H9 (cell line): ENCODE results near the gene BACH2. TPM values are rescaled to one million over a fixed set of nuclear protein-coding genes. Genes with fewer than 3 reads are reported as not detected.

Experiments
- DNase-seq: peaks from one replicate; pipeline ENCODE4 v3.0.0-alpha.2; 2017
- H2AFZ ChIP-seq: one replicate; pipeline ENCODE4 v1.6.1; 2013; ENCODE audit warnings: mild to moderate bottlenecking, low read length, control low read depth, moderate library complexity
- H2AK5ac ChIP-seq: 2 replicates; pipeline ENCODE4 v1.6.1; 2013; ENCODE audit warnings: low read length, control low read depth, mixed read lengths; ENCODE audit not compliant: insufficient read length
- H2BK120ac ChIP-seq: one replicate; pipeline ENCODE4 v1.6.1; 2013; ENCODE audit warnings: low read depth, mild to moderate bottlenecking, low read length, control low read depth, inconsistent platforms; ENCODE audit not compliant: poor library complexity, severe bottlenecking
- H2BK12ac ChIP-seq: 2 replicates; pipeline ENCODE4 v1.6.1; 2013; ENCODE audit warnings: low read length, control low read depth, mixed read lengths, low read depth; ENCODE audit not compliant: insufficient read length
- H2BK15ac ChIP-seq: 2 replicates; pipeline ENCODE4 v1.6.1; 2013; ENCODE audit warnings: low read depth, low read length, control low read depth
- H2BK20ac ChIP-seq: one replicate; pipeline ENCODE4 v1.6.1; 2013; ENCODE audit warnings: low read depth, mild to moderate bottlenecking, low read length, control low read depth, inconsistent platforms; ENCODE audit not compliant: poor library complexity, severe bottlenecking
- H2BK5ac ChIP-seq: 2 replicates; pipeline ENCODE4 v1.6.1; 2013; ENCODE audit warnings: low read length, control low read depth, mixed read lengths; ENCODE audit not compliant: insufficient read length
- H3K14ac ChIP-seq: 2 replicates; pipeline ENCODE4 v1.6.1; 2013; ENCODE audit warnings: low read length, control low read depth; ENCODE audit not compliant: insufficient read depth
- H3K18ac ChIP-seq: 2 replicates; pipeline ENCODE4 v1.6.1; 2013; ENCODE audit warnings: low read depth, mild to moderate bottlenecking, mixed read lengths, low read length, control low read depth; ENCODE audit not compliant: insufficient read length
- H3K23ac ChIP-seq: 2 replicates; pipeline ENCODE4 v1.6.1; 2013; ENCODE audit warnings: low read length, control low read depth, mixed read lengths, low read depth; ENCODE audit not compliant: insufficient read length
- H3K23me2 ChIP-seq: 2 replicates; pipeline ENCODE4 v1.6.1; 2013; ENCODE audit warnings: low read depth, mild to moderate bottlenecking, mixed read lengths, low read length, control low read depth; ENCODE audit not compliant: insufficient read length, poor library complexity, severe bottlenecking
- H3K27ac ChIP-seq: 2 replicates; pipeline ENCODE4 v1.5.1; 2013; ENCODE audit warnings: low read length, control low read depth, mixed read lengths, low read depth; ENCODE audit not compliant: insufficient read length
- H3K27me3 ChIP-seq: 2 replicates; pipeline ENCODE4 v1.6.1; 2013; ENCODE audit warnings: low read length, control low read depth, inconsistent platforms; ENCODE audit not compliant: insufficient read depth
- H3K4ac ChIP-seq: 2 replicates; pipeline ENCODE4 v1.6.1; 2013; ENCODE audit warnings: low read depth, mild to moderate bottlenecking, control low read depth, inconsistent platforms, low read length, moderate library complexity
- H3K4me1 ChIP-seq: 2 replicates; pipeline ENCODE4 v1.6.1; 2013; ENCODE audit warnings: low read length, control low read depth, inconsistent platforms; ENCODE audit not compliant: insufficient read depth
- H3K4me2 ChIP-seq: 2 replicates; pipeline ENCODE4 v1.6.1; 2013; ENCODE audit warnings: low read length, control low read depth, mixed read lengths; ENCODE audit not compliant: insufficient read length, insufficient read depth
- H3K56ac ChIP-seq: 2 replicates; pipeline ENCODE4 v1.6.1; 2013; ENCODE audit warnings: low read depth, mild to moderate bottlenecking, mixed read lengths, low read length, control low read depth; ENCODE audit not compliant: insufficient read length
- H3K79me1 ChIP-seq: 2 replicates; pipeline ENCODE4 v1.6.1; 2013; ENCODE audit warnings: low read depth, mild to moderate bottlenecking, moderate library complexity, low read length, control low read depth, inconsistent platforms; ENCODE audit not compliant: insufficient read depth, poor library complexity, severe bottlenecking
- H3K79me2 ChIP-seq: 2 replicates; pipeline ENCODE4 v1.6.1; 2013; ENCODE audit warnings: low read length, control low read depth, inconsistent platforms; ENCODE audit not compliant: insufficient read depth
- H3K9ac ChIP-seq: 2 replicates; pipeline ENCODE4 v1.6.1; 2013; ENCODE audit warnings: low read length, control low read depth, mixed read lengths; ENCODE audit not compliant: insufficient read length; ENCODE audit errors: extremely low read depth
- H3K9me3 ChIP-seq: one replicate; pipeline ENCODE4 v1.6.1; 2013; ENCODE audit warnings: low read depth, low read length, inconsistent platforms; ENCODE audit not compliant: control insufficient read depth
- H3T11ph ChIP-seq: one replicate; pipeline ENCODE4 v1.6.1; 2013; ENCODE audit warnings: mild to moderate bottlenecking, low read length, control low read depth, inconsistent platforms
- H4K20me1 ChIP-seq: one replicate; pipeline ENCODE4 v1.6.1; 2013; ENCODE audit not compliant: control insufficient read depth, insufficient read length, insufficient read depth
- H4K5ac ChIP-seq: 2 replicates; pipeline ENCODE4 v1.6.1; 2013; ENCODE audit warnings: low read depth, mild to moderate bottlenecking, mixed read lengths, low read length, control low read depth; ENCODE audit not compliant: insufficient read length
- H4K8ac ChIP-seq: replicated peaks from 2 replicates; pipeline ENCODE4 v1.6.1; 2013; ENCODE audit warnings: low read length, control low read depth, mixed read lengths, low read depth; ENCODE audit not compliant: insufficient read length
- H4K91ac ChIP-seq: 2 replicates; pipeline ENCODE4 v1.6.1; 2013; ENCODE audit warnings: low read depth, mild to moderate bottlenecking, moderate library complexity, mixed read lengths, low read length, control low read depth; ENCODE audit not compliant: insufficient read length
- H3K27ac Mint-ChIP-seq, 3 experiments: 2 replicates in 2 of 3; 3 replicates in 1 of 3; pipeline ENCODE4 v1.8.0; 2020 to 2021; ENCODE audit warnings: mixed read lengths in 3 of 3, mild to moderate bottlenecking in 1 of 3, moderate library complexity in 1 of 3
- H3K27me3 Mint-ChIP-seq: 2 replicates; pipeline ENCODE4 v1.8.0; 2021; ENCODE audit warnings: low read depth, mild to moderate bottlenecking, moderate library complexity, mixed read lengths
- H3K36me3 Mint-ChIP-seq, 3 experiments: 2 replicates in 2 of 3; 3 replicates in 1 of 3; pipeline ENCODE4 v1.8.0; 2020 to 2021; ENCODE audit warnings: low read depth in 3 of 3, mixed read lengths in 3 of 3; ENCODE audit not compliant: insufficient read depth in 1 of 3
- H3K4me1 Mint-ChIP-seq, 2 experiments: 2 replicates each; pipeline ENCODE4 v1.8.0; 2020; ENCODE audit warnings: mixed read lengths in 2 of 2
- H3K4me3 Mint-ChIP-seq, 2 experiments: 2 replicates in 1 of 2; 3 replicates in 1 of 2; pipeline ENCODE4 v1.8.0; 2020 to 2021; ENCODE audit warnings: mild to moderate bottlenecking in 2 of 2, mixed read lengths in 2 of 2, moderate library complexity in 1 of 2
- H3K9me3 Mint-ChIP-seq, 2 experiments: 2 replicates in 1 of 2; 3 replicates in 1 of 2; pipeline ENCODE4 v1.8.0; 2020; ENCODE audit warnings: mild to moderate bottlenecking in 2 of 2, mixed read lengths in 2 of 2, moderate library complexity in 1 of 2
- WGBS: extraction: QIAGEN DNeasy Blood & Tissue Kit; methylation state at CpG from one replicate; pipeline ENCODE4 v1.1.7; 2013; ENCODE audit warnings: missing lambda C conversion rate, low lambda C conversion rate, mixed read lengths; ENCODE audit not compliant: insufficient read length; ENCODE audit errors: extremely low coverage; 5-methylcytosine and 5-hydroxymethylcytosine counted together
- total RNA-seq: library from RNA; stranded (reverse); gene quantifications from 2 replicates; pipeline ENCODE4 v1.2.1, GENCODE V29; 2021
- TF ChIP-seq, protein P1 (sequence below): fragments of 200-600 bp; sonication (generic); conservative IDR thresholded peaks from 3 replicates; pipeline ENCODE4 v1.8.0; 2021; ENCODE audit warnings: antibody characterized with exemption, mild to moderate bottlenecking

BACH2 gene
- total RNA-seq, 1 experiment from 2014 or later = 2.0 TPM

DNA sequence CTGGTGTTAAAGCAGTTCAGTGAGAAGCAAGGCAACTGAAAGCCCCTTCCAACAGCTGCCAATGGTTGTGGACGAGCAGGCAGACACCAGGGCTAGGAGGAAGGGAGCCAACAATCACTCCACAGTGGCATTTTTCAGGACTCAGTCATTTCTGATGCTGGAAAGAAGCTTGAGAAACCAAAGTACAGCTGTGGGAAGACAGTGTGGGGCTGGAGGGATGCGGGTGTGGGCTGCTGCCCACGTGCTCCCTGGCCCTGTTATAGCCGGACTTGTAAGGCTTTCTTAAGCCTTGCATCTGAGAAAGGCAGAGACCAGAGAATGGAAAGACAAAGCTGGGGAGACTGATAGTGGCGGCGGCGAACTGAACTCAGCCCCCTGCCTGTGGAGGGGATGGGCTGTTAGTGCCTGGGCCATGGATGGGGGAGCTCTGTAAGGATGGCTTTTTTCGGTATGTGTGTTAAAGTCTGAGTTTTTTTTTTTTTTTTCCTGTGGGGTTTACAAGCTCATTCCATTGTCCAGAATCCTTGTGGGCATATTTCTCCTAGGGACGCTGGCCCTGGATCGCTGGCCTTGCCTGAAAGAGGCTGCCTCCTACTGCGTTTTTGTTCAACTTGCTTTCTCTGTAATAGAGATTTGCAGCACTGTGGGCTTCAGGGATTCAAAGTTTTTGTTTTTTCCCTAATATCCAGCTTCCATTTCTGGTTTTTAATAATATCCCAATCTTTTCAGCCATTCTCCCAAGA, 310.7 kb downstream of the BACH2 start:
- H3K27ac Mint-ChIP-seq = 0 out of 7 replicates have a peak overlapping the region, but pooled peaks of 1 of the 3 experiments have one; percentile 49
- peak overlapping the region; percentile 23; the same call in 1 of the 2 replicates for H3K14ac ChIP-seq
- H3K9me3 Mint-ChIP-seq = no peaks in the 10 kb centered on the region
- no peak overlapping the region for H3K4me2 ChIP-seq
- H3K36me3 Mint-ChIP-seq = no peaks in the 10 kb centered on the region
- no peaks in the 10 kb centered on the region for H3K79me2 ChIP-seq
- no peaks in the 10 kb centered on the region for H3K79me1 ChIP-seq
- no peak overlapping the region for H2BK15ac ChIP-seq
- no peaks in the 10 kb centered on the region; the same call in 1 of the 2 replicates for H3K27me3 Mint-ChIP-seq
- no peak overlapping the region for H3K23ac ChIP-seq
- H3K18ac ChIP-seq = no peak overlapping the region
- H4K20me1 ChIP-seq = no peaks in the 10 kb centered on the region
- H3K4me1 Mint-ChIP-seq = peaks cover 20 to 29% of the 10 kb centered on the region in 2 experiments
- TF ChIP-seq, protein P1, sequence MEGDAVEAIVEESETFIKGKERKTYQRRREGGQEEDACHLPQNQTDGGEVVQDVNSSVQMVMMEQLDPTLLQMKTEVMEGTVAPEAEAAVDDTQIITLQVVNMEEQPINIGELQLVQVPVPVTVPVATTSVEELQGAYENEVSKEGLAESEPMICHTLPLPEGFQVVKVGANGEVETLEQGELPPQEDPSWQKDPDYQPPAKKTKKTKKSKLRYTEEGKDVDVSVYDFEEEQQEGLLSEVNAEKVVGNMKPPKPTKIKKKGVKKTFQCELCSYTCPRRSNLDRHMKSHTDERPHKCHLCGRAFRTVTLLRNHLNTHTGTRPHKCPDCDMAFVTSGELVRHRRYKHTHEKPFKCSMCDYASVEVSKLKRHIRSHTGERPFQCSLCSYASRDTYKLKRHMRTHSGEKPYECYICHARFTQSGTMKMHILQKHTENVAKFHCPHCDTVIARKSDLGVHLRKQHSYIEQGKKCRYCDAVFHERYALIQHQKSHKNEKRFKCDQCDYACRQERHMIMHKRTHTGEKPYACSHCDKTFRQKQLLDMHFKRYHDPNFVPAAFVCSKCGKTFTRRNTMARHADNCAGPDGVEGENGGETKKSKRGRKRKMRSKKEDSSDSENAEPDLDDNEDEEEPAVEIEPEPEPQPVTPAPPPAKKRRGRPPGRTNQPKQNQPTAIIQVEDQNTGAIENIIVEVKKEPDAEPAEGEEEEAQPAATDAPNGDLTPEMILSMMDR = no peak
- no CpG with 5 or more reads among the region's 11 CpGs for WGBS
- no peak for DNase-seq
- H3K9ac ChIP-seq = no peak overlapping the region
- no peaks in the 10 kb centered on the region for H3K23me2 ChIP-seq
- H2AK5ac ChIP-seq = no peak overlapping the region
- no peak overlapping the region for H3T11ph ChIP-seq
- no peak overlapping the region for H2AFZ ChIP-seq
- no peak overlapping the region for H4K8ac ChIP-seq
- no peak overlapping the region for H3K56ac ChIP-seq
- no peaks in the 10 kb centered on the region for H3K27me3 ChIP-seq
- no peaks in the 10 kb centered on the region for H3K4me1 ChIP-seq
- no peaks in the 10 kb centered on the region for H3K9me3 ChIP-seq
- no peak overlapping the region for H2BK5ac ChIP-seq
- H3K4me3 Mint-ChIP-seq = no peak overlapping the region
- no peak overlapping the region for H2BK12ac ChIP-seq
- no peak overlapping the region for H3K27ac ChIP-seq
- no peak overlapping the region for H4K91ac ChIP-seq
- no peak overlapping the region for H2BK120ac ChIP-seq
- no peak overlapping the region for H2BK20ac ChIP-seq
- no peak overlapping the region for H3K4ac ChIP-seq
- H4K5ac ChIP-seq = no peak overlapping the region
